Calu3 (cell line): ENCODE results near the gene PPP1R16B. TPM values are rescaled to one million over a fixed set of nuclear protein-coding genes. Genes with fewer than 3 reads are reported as not detected.

ENCODE experiments used
- BruUV-seq: library from RNA; stranded (reverse); fragments of 400-500 nt; replicated peaks from 2 replicates; lab custom pipeline; 2021; lab: Mats Ljungman, UMichigan
- CTCF ChIA-PET: fragments of 300-600 bp; sonication (Branson Sonifier 250); formaldehyde crosslinking; loops from one replicate; lab custom pipeline; 2022; ENCODE audit warnings: antibody characterized with exemption; lab: Charles Lee
- DNase-seq: peaks from one replicate; pipeline ENCODE4 v3.0.0; 2022
- H3K27ac Mint-ChIP-seq: one replicate; pipeline ENCODE4 v1.8.0; 2022; ENCODE audit warnings: mixed read lengths; ENCODE audit not compliant: unreplicated experiment
- H3K27me3 Mint-ChIP-seq: one replicate; pipeline ENCODE4 v1.8.0; 2022; ENCODE audit warnings: mixed read lengths; ENCODE audit not compliant: unreplicated experiment
- H3K36me3 Mint-ChIP-seq: one replicate; pipeline ENCODE4 v1.8.0; 2022; ENCODE audit warnings: mild to moderate bottlenecking, moderate library complexity, mixed read lengths; ENCODE audit not compliant: insufficient read depth, unreplicated experiment
- H3K4me1 Mint-ChIP-seq: one replicate; pipeline ENCODE4 v1.8.0; 2022; ENCODE audit warnings: mild to moderate bottlenecking, low read depth, mixed read lengths; ENCODE audit not compliant: unreplicated experiment
- H3K4me3 Mint-ChIP-seq: one replicate; pipeline ENCODE4 v1.8.0; 2022; ENCODE audit warnings: mild to moderate bottlenecking, low read depth, moderate library complexity, mixed read lengths; ENCODE audit not compliant: unreplicated experiment
- H3K9me3 Mint-ChIP-seq: one replicate; pipeline ENCODE4 v1.8.0; 2022; ENCODE audit warnings: low read depth, mixed read lengths; ENCODE audit not compliant: unreplicated experiment
- CTCF ChIP-seq: fragments of 200-600 bp; IDR thresholded peaks from one replicate; pipeline ENCODE4 v1.8.0; 2022; ENCODE audit warnings: antibody characterized with exemption; ENCODE audit not compliant: unreplicated experiment
- intact Hi-C: fragments of 100-400 bp; cut with micrococcal nuclease; formaldehyde crosslinking; loops from one replicate; pipeline ENCODE4 v1.10.0; 2022; ENCODE audit not compliant: unreplicated experiment
- total RNA-seq: library from RNA; stranded (reverse); gene quantifications from 2 replicates; pipeline ENCODE4 v1.2.3, GENCODE V29; 2022

The PPP1R16B gene
- total RNA-seq, 1 experiment from 2014 or later: not detected

DNA sequence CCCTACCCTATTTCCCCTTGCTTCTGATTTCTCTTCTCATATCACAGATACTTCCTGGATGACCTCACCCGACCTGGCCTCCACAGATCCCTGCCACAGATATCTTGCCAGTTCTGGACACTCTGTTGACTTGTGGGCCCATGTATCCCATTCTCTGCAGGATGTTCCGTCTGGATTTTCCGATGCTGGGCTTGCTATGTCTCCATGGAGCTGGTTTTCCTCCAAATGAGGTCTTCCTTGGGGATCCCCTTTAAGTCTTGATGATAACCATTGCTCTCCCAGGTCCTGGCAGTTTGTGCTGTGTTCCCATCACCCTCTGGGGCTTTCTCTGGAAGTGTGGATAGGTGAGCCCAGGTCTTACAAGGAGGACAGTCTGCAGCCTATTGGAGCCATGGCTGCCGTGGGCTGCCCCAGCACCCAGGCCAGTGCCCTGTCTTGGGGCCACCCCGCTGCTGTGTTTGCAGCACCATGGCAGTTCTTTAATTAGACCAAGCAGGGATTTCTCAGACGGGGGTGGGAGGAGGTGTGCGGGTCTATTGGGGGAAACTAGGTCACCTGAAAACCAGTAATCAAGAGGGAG lies 23.9 kb downstream of the PPP1R16B start:
- CTCF ChIA-PET: no interaction called here
- no TSS peak for BruUV-seq
- Mint-ChIP-seq H3K9me3 (no peaks in the 10 kb centered on the region), H3K4me1 (peaks cover 34% of the 10 kb centered on the region), H3K36me3 (no peaks in the 10 kb centered on the region), H3K27ac (no peak overlapping the region), H3K4me3 (no peak overlapping the region), H3K27me3 (peaks cover 25% of the 10 kb centered on the region)
- TF ChIP-seq CTCF: no peak
- intact Hi-C loops: no loop called here
- no peak for DNase-seq

DNA sequence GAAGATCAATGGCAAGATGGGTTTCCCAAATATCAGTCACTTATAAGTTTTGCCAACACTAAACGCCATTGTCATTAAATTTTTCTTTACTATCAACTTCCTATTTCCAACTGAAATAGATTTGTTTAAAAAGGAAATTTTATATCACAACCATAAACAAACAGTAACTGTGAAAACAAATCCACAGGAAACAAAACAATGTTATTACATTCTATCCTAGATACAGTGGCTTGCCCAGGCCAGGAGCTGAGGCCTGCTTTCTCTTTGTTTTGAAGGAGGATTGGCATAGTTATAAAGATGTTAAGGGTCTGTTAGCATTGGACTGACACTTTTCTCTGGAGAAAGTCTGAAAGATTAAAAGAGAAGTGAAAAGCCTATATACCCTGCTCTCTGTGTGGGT lies 24.9 kb downstream of the PPP1R16B start:
- no TSS peak for BruUV-seq

DNA sequence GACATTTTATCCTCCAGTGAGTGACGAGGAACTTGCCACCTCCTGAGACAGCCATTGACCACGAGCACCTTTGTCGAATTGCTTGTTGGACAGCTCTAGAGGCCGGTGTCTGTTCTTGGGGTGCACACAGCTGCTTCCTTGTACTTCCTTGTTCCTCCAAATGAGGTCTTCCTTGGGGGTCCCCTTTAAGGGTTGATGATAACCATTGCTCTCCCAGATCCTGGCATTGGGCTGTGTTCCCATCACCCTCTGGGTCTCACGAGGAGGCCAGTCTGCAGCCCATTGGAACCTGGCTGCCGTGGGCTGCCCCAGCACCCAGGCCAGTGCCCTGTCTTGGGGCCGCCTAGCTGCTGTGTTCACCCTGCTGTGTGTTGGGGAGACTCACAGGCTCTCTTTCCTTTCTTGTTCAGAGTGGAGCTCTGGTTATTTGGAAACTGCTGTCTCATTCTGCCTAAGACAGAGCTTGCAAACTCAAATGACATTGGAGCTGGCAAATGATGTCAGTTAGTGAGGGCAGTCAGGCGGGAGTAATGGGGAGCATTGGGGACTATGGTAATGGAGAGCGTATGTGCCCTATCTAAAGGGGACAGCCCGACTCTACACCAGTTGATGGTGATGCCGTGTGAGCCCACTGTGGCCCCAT lies 25.7 kb downstream of the PPP1R16B start:
- no TSS peak for BruUV-seq
- intact Hi-C loops: no loop called here
- Mint-ChIP-seq H3K4me3 (no peak overlapping the region), H3K4me1 (peaks cover 26% of the 10 kb centered on the region), H3K36me3 (no peaks in the 10 kb centered on the region), H3K27me3 (peaks cover 18% of the 10 kb centered on the region), H3K9me3 (no peaks in the 10 kb centered on the region), H3K27ac (no peak overlapping the region)
- no peak for TF ChIP-seq CTCF
- CTCF ChIA-PET: no interaction called here
- DNase-seq: no peak

More for the DNA sequence above, 24.9 kb downstream of the PPP1R16B start:
- peaks cover 18% of the 10 kb centered on the region for H3K27me3 Mint-ChIP-seq
- no peak overlapping the region for H3K4me3 Mint-ChIP-seq
- CTCF ChIA-PET: no interaction called here
- H3K9me3 Mint-ChIP-seq: no peaks in the 10 kb centered on the region
- no peaks in the 10 kb centered on the region for H3K36me3 Mint-ChIP-seq
- intact Hi-C loops: no loop called here
- H3K4me1 Mint-ChIP-seq: peaks cover 34% of the 10 kb centered on the region
- DNase-seq: no peak
- no peak for TF ChIP-seq CTCF
- no peak overlapping the region for H3K27ac Mint-ChIP-seq

GRCh38 chr20:38831995-38832620 lies 26.6 kb downstream of the PPP1R16B start:
- intact Hi-C loops: no loop called here
- H3K27me3 Mint-ChIP-seq: peaks cover 18% of the 10 kb centered on the region
- no peaks in the 10 kb centered on the region for H3K36me3 Mint-ChIP-seq
- CTCF ChIA-PET: no interaction called here
- TF ChIP-seq CTCF: no peak
- BruUV-seq: no TSS peak
- DNase-seq: no peak
- no peaks in the 10 kb centered on the region for H3K9me3 Mint-ChIP-seq
- H3K4me1 Mint-ChIP-seq: peaks cover 22% of the 10 kb centered on the region
- no peak overlapping the region for H3K27ac Mint-ChIP-seq
- no peak overlapping the region for H3K4me3 Mint-ChIP-seq
